Endothelial cell of umbilical vein (primary cell): ENCODE measurements around the gene NAXD. TPM values are rescaled to one million over a fixed set of nuclear protein-coding genes. Genes with fewer than 3 reads are reported as not detected.

Experiments used
- polyA plus RNA-seq, 4 experiments: library from polyadenylated mRNA; depleted of rRNA in 3 of 4; stranded (reverse) in 3 of 4; unstranded in 1 of 4; fragments of >200 nt; gene quantifications; 2 replicates each; pipeline versions ENCODE4 v1.2.1 to v1.2.3, GENCODE V29; 2011 to 2012; ENCODE audit warnings: missing spikeins in 1 of 4
- total RNA-seq: library from RNA; stranded (reverse); gene quantifications from 2 replicates; pipeline ENCODE4 v1.2.3, GENCODE V29; 2021

Gene NAXD
- total and polyA plus RNA-seq, 2 donors (not counting 3 experiments of a cell fraction or from before 2014, with no cell fraction given) = 19.9 to 42.9 TPM

Other genes starting within 250 kb of the NAXD start
- gene RAB20, start 53.8 kb upstream of the NAXD start, total RNA-seq = 1.3 and 1.4 TPM in 2 replicates
- gene RAB20, start 53.8 kb upstream of the NAXD start, polyA plus RNA-seq = 1.7 and 1.8 TPM in 2 replicates
- gene CARS2, start 90.6 kb downstream of the NAXD start, total RNA-seq = 44.1 and 51.2 TPM in 2 replicates
- gene CARS2, start 90.6 kb downstream of the NAXD start, polyA plus RNA-seq = 42.0 and 44.5 TPM in 2 replicates
- gene ING1, start 98.2 kb downstream of the NAXD start, total RNA-seq = 10.3 and 10.4 TPM in 2 replicates
- 10.4 and 10.9 TPM in 2 replicates for gene ING1, start 98.2 kb downstream of the NAXD start, polyA plus RNA-seq